ENCODE results near the gene OTOP1.

GRCh38 chr4:4254666-4255065 is 27.9 kb upstream of the OTOP1 start:
- TF ChIP-seq CTCF (IDR thresholded peaks at IDR 0.05) (no peak), POLR2A (IDR thresholded peaks at IDR 0.05) (no peak)
